Pancreas (tissue), 10 donors: ENCODE data around the gene PCDHGC4. TPM values are rescaled to one million over a fixed set of nuclear protein-coding genes. Genes with fewer than 3 reads are reported as not detected.

Experiments
- ATAC-seq, 4 donors: fragments of 200-7000 bp; cut with Tn5 transposase; one replicate each; pipeline versions ENCODE4 v1.8.0 to v1.9.1; 2020; ENCODE audit warnings: mild to moderate bottlenecking in 4 of 4, moderate library complexity in 4 of 4
- DNase-seq, 6 donors: peaks; one replicate each; pipeline ENCODE4 v3.0.0-alpha.2; 2020
- FAIRE-seq: peaks from 2 replicates; lab custom pipeline; 2012; peaks lifted over from hg19 to GRCh38; lab: Jason Lieb, UNC
- H3K27ac ChIP-seq, 4 donors: fragments of 200-600 bp; sonication (generic); 1 replicate in 3 of 4; 2 replicates in 1 of 4; pipeline versions ENCODE4 v1.5.0 to v1.8.0; 2020
- H3K27me3 ChIP-seq, 4 donors: fragments of 200-600 bp; one replicate each; pipeline ENCODE4 v1.8.0; 2021
- H3K36me3 ChIP-seq, 3 donors: fragments of 200-600 bp; sonication (generic) in 1 of 3; one replicate each; pipeline versions ENCODE4 v1.5.0 to v1.8.0; 2020 to 2021
- H3K4me1 ChIP-seq, 3 donors: fragments of 200-600 bp; one replicate each; pipeline ENCODE4 v1.8.0; 2021
- H3K4me3 ChIP-seq, 4 donors: fragments of 200-600 bp; sonication (generic) in 2 of 4; one replicate each; pipeline versions ENCODE4 v1.5.0 to v1.8.0; 2020 to 2021
- H3K9me3 ChIP-seq, 4 donors: fragments of 200-600 bp; one replicate each; pipeline ENCODE4 v1.8.0; 2021
- whole genome bisulfite sequencing, 2 donors: extraction: QIAGEN DNeasy Blood & Tissue Kit; methylation state at CpG; one replicate each; pipeline ENCODE4 v1.1.7; 2013; 5-methylcytosine and 5-hydroxymethylcytosine counted together
- intact Hi-C, 3 donors: fragments of 100-400 bp; cut with DNase I; formaldehyde crosslinking; loops; one replicate each; pipeline versions ENCODE4 v1.11.1 to v1.14.2; 2022
- polyA plus RNA-seq, 2 donors: library from polyadenylated mRNA; stranded (reverse); fragments of 200-250 nt; gene quantifications; one replicate each; pipeline ENCODE4 v1.2.3, GENCODE V29; 2013
- total RNA-seq, 6 donors: library from RNA; stranded (reverse); fragmentation: NEBNext Ultra II Directional in 4 of 6; extraction: Animal tissue kit (Norgen Biotek cat#: 25700) in 4 of 6; gene quantifications; one replicate each; pipeline versions ENCODE4 v1.2.1 to v1.2.4, GENCODE V29; 2021 to 2023
- TF ChIP-seq, protein P1 (sequence below), 4 donors: fragments of 200-600 bp; sonication (generic) in 3 of 4; IDR thresholded peaks; one replicate each; pipeline versions ENCODE4 v1.5.0 to v1.8.0; 2021; ENCODE audit warnings: antibody characterized with exemption in 4 of 4
- donor health status: healthy with polysubstance abuse.
- donor health status: DM: no; HTN: no; CAD: no; lungs with moderate emphysema.
- donor health status: DM: no; HTN: no; CAD: no.
- donor health status: control.
- donor health status: control.
- donor health status: Bipolar disorder and iron deficiency.
- donor health status: DM: yes; HTN: yes; CAD: no.
- donor health status: DM: no; HTN: no; CAD: no.
- donor health status: DM: no; HTN: no; CAD: no.
- donor health status: DM: yes; HTN: yes; CAD: no.

Gene PCDHGC4
- total and polyA plus RNA-seq, 8 donors: 0.35 to 1.4 (median 0.70) TPM

DNA sequence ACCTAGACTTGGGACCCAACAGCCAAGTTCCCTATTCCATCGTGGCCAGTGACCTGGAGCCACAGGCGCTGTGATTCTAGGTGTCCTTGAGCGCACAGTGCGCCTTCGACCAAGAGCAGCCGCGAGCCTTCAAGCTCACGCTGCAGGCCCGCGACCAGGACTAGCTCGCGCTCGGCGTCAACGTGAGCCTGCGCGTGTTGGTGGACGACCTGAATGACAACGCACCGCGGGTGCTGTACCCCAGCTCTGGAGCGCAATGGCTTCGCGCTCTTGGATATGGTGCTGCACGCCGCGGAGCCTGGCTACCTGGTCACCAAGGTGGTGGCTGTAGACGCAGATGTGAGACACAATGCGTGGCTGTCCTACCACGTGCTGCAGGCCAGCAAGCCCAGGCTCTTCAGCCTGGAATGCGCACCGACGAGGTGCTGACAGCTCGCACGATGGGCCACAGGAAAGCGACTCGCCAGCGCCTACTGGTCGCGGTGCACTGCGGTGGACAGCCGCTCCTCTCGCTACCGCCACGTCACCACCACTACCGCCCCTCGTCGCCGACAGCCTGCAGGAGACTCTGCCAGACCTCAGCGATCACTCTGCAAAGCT, 43.2 kb upstream of the PCDHGC4 start:
- Histone ChIP-seq H3K9me3 (no peaks in the 10 kb centered on the region), H3K27me3 (no peaks in the 10 kb centered on the region), H3K4me1 (no peaks in the 10 kb centered on the region), H3K4me3 (no peak overlapping the region), H3K27ac (no peak overlapping the region), H3K36me3 (no peaks in the 10 kb centered on the region)
- TF ChIP-seq, protein P1, sequence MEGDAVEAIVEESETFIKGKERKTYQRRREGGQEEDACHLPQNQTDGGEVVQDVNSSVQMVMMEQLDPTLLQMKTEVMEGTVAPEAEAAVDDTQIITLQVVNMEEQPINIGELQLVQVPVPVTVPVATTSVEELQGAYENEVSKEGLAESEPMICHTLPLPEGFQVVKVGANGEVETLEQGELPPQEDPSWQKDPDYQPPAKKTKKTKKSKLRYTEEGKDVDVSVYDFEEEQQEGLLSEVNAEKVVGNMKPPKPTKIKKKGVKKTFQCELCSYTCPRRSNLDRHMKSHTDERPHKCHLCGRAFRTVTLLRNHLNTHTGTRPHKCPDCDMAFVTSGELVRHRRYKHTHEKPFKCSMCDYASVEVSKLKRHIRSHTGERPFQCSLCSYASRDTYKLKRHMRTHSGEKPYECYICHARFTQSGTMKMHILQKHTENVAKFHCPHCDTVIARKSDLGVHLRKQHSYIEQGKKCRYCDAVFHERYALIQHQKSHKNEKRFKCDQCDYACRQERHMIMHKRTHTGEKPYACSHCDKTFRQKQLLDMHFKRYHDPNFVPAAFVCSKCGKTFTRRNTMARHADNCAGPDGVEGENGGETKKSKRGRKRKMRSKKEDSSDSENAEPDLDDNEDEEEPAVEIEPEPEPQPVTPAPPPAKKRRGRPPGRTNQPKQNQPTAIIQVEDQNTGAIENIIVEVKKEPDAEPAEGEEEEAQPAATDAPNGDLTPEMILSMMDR (IDR thresholded peaks at IDR 0.05): no peak
- intact Hi-C loops: no loop called here
- 39 to 45% methylated on average over 50 of the region's 50 CpGs for WGBS, 2 donors
- ATAC-seq: no peak
- peak in 1 of 6 donors; percentile 32 for DNase-seq
- FAIRE-seq: no peak

DNA sequence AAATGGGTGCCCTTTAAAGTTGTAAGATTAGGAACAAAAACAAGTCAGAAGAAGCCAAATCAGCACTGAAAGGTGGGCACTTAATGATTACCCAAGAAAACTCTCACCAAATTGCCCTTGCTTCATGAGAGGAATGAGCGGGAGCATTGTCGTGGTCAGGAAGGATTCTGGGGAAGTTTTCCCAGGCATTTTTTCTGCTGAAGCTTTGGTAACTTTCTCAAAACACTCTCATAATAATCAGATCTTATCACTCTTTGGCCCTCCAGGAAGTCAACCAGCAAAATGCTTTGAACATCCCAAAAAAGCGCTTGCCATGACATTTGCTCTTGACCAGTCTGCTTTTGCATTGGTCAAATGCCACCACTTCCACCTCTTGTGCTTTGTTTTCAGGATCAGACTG, 19.5 kb upstream of the PCDHGC4 start:
- Histone ChIP-seq H3K9me3 (no peaks in the 10 kb centered on the region), H3K36me3 (no peaks in the 10 kb centered on the region), H3K27me3 (no peaks in the 10 kb centered on the region), H3K4me1 (no peaks in the 10 kb centered on the region), H3K27ac (no peak overlapping the region), H3K4me3 (no peak overlapping the region)
- DNase-seq (no peak), FAIRE-seq (no peak), ATAC-seq (no peak)
- TF ChIP-seq, protein P1 (IDR thresholded peaks at IDR 0.05): no peak
- whole genome bisulfite sequencing, 2 donors: 99 to 100% methylated on average over 3 of the region's 3 CpGs
- intact Hi-C loops: no loop called here

DNA sequence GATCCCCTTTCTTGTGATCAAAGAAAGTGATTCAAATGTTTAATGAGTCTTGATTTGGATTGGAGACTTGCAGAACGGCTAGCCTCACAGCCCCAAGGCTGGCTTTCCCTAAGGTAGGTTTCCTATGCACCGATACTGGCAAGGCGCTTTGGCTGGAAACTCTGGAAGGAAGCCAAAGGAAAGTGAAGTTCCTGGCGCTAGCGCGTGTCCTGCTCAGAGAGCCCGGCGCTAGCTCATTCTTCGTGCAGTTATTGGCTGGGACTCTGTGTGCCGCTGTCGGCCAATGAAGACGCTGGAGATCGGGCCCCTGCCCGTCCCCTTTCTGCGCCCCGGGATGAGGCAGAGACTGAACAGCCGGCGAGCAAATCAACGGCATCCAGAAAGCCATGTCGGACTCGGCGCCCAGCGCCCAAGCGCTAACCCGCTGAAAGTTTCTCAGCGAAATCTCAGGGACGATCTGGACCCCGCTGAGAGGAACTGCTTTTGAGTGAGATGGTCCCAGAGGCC, 9.2 kb upstream of the PCDHGC4 start, which contains the start of gene PCDHGC3:
TSS of gene PCDHGC3 (plus strand) at position 342 of the 507 bp plus-strand sequence. CDS start at position 493, 151 bp downstream.
- intact Hi-C loops: no loop called here
- Histone ChIP-seq H3K4me1 (peaks cover 0 to 21% (median 0%) of the 10 kb centered on the region in 3 donors), H3K27me3 (no peaks in the 10 kb centered on the region), H3K9me3 (no peaks in the 10 kb centered on the region), H3K36me3 (no peaks in the 10 kb centered on the region), H3K27ac (peak within 1 kb of the TSS in 3 of 4 donors; percentile 69 to 85 (median 83)), H3K4me3 (peak within 1 kb of the TSS; percentile 15 to 55 (median 45))
- 0% methylated on average over 28 of the region's 28 CpGs for WGBS, 2 donors
- peak; percentile 97 to 99 (median 97) for ATAC-seq
- peak; percentile 87 for FAIRE-seq
- DNase-seq: peak; percentile 85 to 94 (median 90)
- TF ChIP-seq, protein P1 (IDR thresholded peaks at IDR 0.05): no peak

DNA sequence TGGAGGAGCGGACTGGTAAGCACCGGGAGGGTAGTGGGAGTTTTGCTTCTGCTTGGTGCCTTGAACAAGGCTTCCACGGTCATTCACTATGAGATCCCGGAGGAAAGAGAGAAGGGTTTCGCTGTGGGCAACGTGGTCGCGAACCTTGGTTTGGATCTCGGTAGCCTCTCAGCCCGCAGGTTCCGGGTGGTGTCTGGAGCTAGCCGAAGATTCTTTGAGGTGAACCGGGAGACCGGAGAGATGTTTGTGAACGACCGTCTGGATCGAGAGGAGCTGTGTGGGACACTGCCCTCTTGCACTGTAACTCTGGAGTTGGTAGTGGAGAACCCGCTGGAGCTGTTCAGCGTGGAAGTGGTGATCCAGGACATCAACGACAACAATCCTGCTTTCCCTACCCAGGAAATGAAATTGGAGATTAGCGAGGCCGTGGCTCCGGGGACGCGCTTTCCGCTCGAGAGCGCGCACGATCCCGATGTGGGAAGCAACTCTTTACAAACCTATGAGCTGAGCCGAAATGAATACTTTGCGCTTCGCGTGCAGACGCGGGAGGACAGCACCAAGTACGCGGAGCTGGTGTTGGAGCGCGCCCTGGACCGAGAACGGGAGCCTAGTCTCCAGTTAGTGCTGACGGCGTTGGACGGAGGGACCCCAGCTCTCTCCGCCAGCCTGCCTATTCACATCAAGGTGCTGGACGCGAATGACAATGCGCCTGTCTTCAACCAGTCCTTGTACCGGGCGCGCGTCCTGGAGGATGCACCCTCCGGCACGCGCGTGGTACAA, 8.5 kb upstream of the PCDHGC4 start:
- 3 to 4% methylated on average over 58 of the region's 58 CpGs for WGBS, 2 donors
- FAIRE-seq: no peak

More for the DNA sequence above, 8.5 kb upstream of the PCDHGC4 start:
- Histone ChIP-seq H3K4me3 (peak overlapping the region; percentile 15 to 55 (median 45)), H3K27me3 (no peaks in the 10 kb centered on the region), H3K9me3 (no peaks in the 10 kb centered on the region), H3K36me3 (no peaks in the 10 kb centered on the region), H3K4me1 (peaks cover 0 to 21% (median 0%) of the 10 kb centered on the region in 3 donors), H3K27ac (peak overlapping the region in 3 of 4 donors; percentile 69 to 85 (median 83))
- intact Hi-C loops: no loop called here
- TF ChIP-seq, protein P1 (IDR thresholded peaks at IDR 0.05): no peak
- DNase-seq (peak; percentile 21 to 73 (median 42)), ATAC-seq (peak; percentile 49 to 71 (median 60))
